Heart right ventricle (tissue), 16 donors: Measurements from ENCODE around the gene GPC5. TPM values are rescaled to one million over a fixed set of nuclear protein-coding genes. Genes with fewer than 3 reads are reported as not detected.

Experiments used
- ATAC-seq, 8 donors: fragments of 200-7000 bp; cut with Tn5 transposase; one replicate each; pipeline ENCODE4 v1.9.1; 2020; ENCODE audit warnings: mild to moderate bottlenecking in 8 of 8, moderate library complexity in 8 of 8, moderate number of reproducible peaks in 1 of 8
- DNase-seq, 2 donors: peaks; one replicate each; pipeline ENCODE4 v3.0.0-alpha.2; 2020
- H3K27ac ChIP-seq, 10 donors: fragments of 200-600 bp; sonication (generic) in 2 of 10; one replicate each; pipeline versions ENCODE4 v1.5.0 to v1.8.0; 2020 to 2022; ENCODE audit warnings: mild to moderate bottlenecking in 3 of 10
- H3K27me3 ChIP-seq, 7 donors: fragments of 200-600 bp; one replicate each; pipeline ENCODE4 v1.8.0; 2021 to 2022; ENCODE audit warnings: mild to moderate bottlenecking in 2 of 7
- H3K36me3 ChIP-seq, 9 donors: fragments of 200-600 bp; sonication (generic) in 1 of 9; one replicate each; pipeline versions ENCODE4 v1.5.0 to v1.8.0; 2020 to 2022; ENCODE audit warnings: mild to moderate bottlenecking in 2 of 9
- H3K4me1 ChIP-seq, 9 donors: fragments of 200-600 bp; sonication (generic) in 1 of 9; one replicate each; pipeline versions ENCODE4 v1.5.0 to v1.8.0; 2020 to 2022; ENCODE audit warnings: mild to moderate bottlenecking in 4 of 9
- H3K4me3 ChIP-seq, 10 donors: fragments of 200-600 bp; sonication (generic) in 2 of 10; one replicate each; pipeline versions ENCODE4 v1.5.0 to v1.8.0; 2020 to 2022; ENCODE audit warnings: mild to moderate bottlenecking in 7 of 10, moderate library complexity in 2 of 10
- H3K9me3 ChIP-seq, 11 donors: fragments of 200-600 bp in 10 of 11; sonication (generic) in 2 of 11; one replicate each; pipeline versions ENCODE4 v1.5.0 to v1.8.0; 2013 to 2022; ENCODE audit warnings: mild to moderate bottlenecking in 2 of 11, control low read depth in 1 of 11, moderate library complexity in 1 of 11
- WGBS, 2 donors: extraction: QIAGEN DNeasy Blood & Tissue Kit; methylation state at CpG; one replicate each; pipeline ENCODE4 v1.1.7; 2013; ENCODE audit warnings: inconsistent platforms in 1 of 2; 5-methylcytosine and 5-hydroxymethylcytosine counted together
- intact Hi-C, 10 donors: fragments of 100-400 bp; cut with DNase I; formaldehyde crosslinking; loops; one replicate each; pipeline versions ENCODE4 v1.11.1 to v1.14.2; 2022
- polyA plus RNA-seq, 2 donors: library from polyadenylated mRNA; stranded (reverse); fragments of 200-250 nt; gene quantifications; one replicate each; pipeline ENCODE4 v1.2.3, GENCODE V29; 2013
- total RNA-seq, 10 donors: library from RNA; stranded (reverse); fragmentation: NEBNext Ultra II Directional in 3 of 10; extraction: Animal tissue kit (Norgen Biotek cat#: 25700) in 3 of 10; gene quantifications; one replicate each; pipeline versions ENCODE4 v1.2.1 to v1.2.4, GENCODE V29; 2021 to 2023
- TF ChIP-seq, protein P1 (sequence below), 9 donors: fragments of 200-600 bp; sonication (generic) in 2 of 9; IDR thresholded peaks; one replicate each; pipeline versions ENCODE4 v1.5.0 to v1.8.0; 2021 to 2022; ENCODE audit warnings: antibody characterized with exemption in 9 of 9, mild to moderate bottlenecking in 5 of 9, moderate library complexity in 1 of 9
- donor health status: Arrhythmogenic right ventricular cardiomyopathy.
- donor health status: ischemic (EF 13 %, LVEDD 7.1; RV severe dilation, severe dysfunction).
- donor health status: healthy with polysubstance abuse.
- donor health status: DM: no; HTN: yes; CAD: no.
- donor health status: DM: no; HTN: no; CAD: no.
- donor health status: ischemic (EF 25% LVEDD 6.9; RV normal size, moderate dysfunction).
- donor health status: ischemic (EF 25% LVEDD 5.7; RV mildly dilated, moderate dysfunction).
- donor health status: healthy.
- donor health status: DM: yes; HTN: yes; CAD: no.
- donor health status: Ischemic cardiomyopathy.
- donor health status: ischemic (EF 35%, LVEDD 5.7; RV mildly dilated, moderate dysfunction).
- donor health status: nonischemic (EF 11% LVEDD 7.7; RV severe dilation, severe dysfunction).
- donor health status: DM: yes; HTN: yes; CAD: no.
- donor health status: PGD.
- donor health status: ischemic (EF 29% LVEDD 5.4; RV normal size, mild dysfunction).
- donor health status: nonischemic (EF 23%, LVEDD 6.1; RV moderate dilation, normal function).

GPC5 gene
- total and polyA plus RNA-seq, 12 donors: 0.01 to 3.5 (median 0.70) TPM; not detected in 1

DNA sequence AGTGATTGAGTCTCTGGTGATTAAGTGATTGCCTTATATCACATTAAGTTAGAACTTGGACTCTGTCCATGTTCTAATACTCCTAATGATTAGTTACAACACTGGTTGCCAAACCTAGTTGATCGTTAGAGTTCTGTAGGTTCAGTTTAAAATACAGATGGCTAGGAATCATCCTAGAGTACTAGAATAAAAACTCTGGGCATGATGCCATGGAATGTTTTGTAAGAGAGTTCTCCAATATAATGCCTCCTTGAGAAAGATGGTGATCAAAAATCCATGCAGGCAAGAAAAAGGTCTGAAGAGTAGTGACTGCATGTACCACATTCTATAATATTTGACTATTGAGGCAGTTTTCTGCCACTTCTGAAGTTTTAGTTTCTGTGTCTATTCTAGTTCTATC lies 176.3 kb downstream of the GPC5 start:
- H3K36me3 ChIP-seq: no peaks in the 10 kb centered on the region
- no peaks in the 10 kb centered on the region for H3K27me3 ChIP-seq
- WGBS, 2 donors: 16 to 36% methylated on average over 1 of the region's 1 CpG
- no peaks in the 10 kb centered on the region for H3K4me1 ChIP-seq
- H3K9me3 ChIP-seq: peaks cover 0 to 11% (median 4%) of the 10 kb centered on the region in 11 donors
- intact Hi-C loops: no loop called here
- DNase-seq (no peak), ATAC-seq (no peak)
- H3K27ac ChIP-seq: no peak overlapping the region
- no peak overlapping the region for H3K4me3 ChIP-seq
- TF ChIP-seq, protein P1, sequence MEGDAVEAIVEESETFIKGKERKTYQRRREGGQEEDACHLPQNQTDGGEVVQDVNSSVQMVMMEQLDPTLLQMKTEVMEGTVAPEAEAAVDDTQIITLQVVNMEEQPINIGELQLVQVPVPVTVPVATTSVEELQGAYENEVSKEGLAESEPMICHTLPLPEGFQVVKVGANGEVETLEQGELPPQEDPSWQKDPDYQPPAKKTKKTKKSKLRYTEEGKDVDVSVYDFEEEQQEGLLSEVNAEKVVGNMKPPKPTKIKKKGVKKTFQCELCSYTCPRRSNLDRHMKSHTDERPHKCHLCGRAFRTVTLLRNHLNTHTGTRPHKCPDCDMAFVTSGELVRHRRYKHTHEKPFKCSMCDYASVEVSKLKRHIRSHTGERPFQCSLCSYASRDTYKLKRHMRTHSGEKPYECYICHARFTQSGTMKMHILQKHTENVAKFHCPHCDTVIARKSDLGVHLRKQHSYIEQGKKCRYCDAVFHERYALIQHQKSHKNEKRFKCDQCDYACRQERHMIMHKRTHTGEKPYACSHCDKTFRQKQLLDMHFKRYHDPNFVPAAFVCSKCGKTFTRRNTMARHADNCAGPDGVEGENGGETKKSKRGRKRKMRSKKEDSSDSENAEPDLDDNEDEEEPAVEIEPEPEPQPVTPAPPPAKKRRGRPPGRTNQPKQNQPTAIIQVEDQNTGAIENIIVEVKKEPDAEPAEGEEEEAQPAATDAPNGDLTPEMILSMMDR (IDR thresholded peaks at IDR 0.05): no peak

DNA sequence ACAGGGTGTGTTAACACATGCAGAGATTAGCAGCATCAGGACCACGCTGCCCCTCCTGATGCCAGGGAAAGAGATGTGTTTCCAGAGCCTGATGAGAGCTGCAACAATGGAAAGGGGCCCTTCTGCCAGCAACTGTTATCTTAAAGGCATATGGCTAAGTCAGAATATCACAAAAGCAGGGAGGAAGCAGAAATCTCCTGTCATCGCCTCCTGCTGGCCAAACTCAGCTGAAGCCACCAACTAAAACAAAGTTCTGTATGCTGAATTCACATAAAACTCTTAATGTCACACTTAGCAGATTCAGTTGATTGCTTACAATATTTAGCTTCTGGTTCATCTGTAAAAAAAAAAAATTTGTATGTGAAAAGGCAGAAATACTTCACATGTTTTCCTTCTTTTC lies 178.2 kb downstream of the GPC5 start:
- H3K4me1 ChIP-seq: no peaks in the 10 kb centered on the region
- no peak overlapping the region for H3K27ac ChIP-seq
- intact Hi-C loops: no loop called here
- TF ChIP-seq, protein P1 (IDR thresholded peaks at IDR 0.05): no peak
- H3K9me3 ChIP-seq: peaks cover 0 to 16% (median 4%) of the 10 kb centered on the region in 11 donors
- DNase-seq (no peak), ATAC-seq (no peak)
- no peaks in the 10 kb centered on the region for H3K27me3 ChIP-seq
- no peak overlapping the region for H3K4me3 ChIP-seq
- no peaks in the 10 kb centered on the region for H3K36me3 ChIP-seq
- WGBS, 2 donors: 24 to 34% methylated on average over 2 of the region's 2 CpGs

DNA sequence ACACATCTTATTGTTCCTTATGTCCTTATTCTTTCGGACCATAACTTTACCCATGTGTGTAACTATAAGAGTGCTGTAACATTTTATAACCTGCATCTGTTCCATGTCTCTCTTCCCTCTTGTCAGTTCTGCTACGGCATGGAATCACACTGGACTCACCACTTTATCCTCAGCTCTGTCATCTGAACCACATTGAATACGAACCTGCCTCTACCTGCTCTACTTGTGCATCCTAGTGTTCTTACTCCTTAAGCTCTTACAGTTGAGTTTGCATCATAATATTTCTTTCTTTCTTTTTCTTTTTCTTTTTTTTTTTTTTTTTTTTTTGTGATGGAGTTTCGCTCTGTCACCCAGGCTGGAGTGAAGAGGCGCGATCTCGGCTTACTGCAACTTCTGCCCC lies 180.9 kb downstream of the GPC5 start:
- no peak overlapping the region for H3K27ac ChIP-seq
- intact Hi-C loops: no loop called here
- H3K9me3 ChIP-seq: peaks cover 0 to 16% (median 4%) of the 10 kb centered on the region in 11 donors
- ATAC-seq: no peak
- no peak overlapping the region for H3K4me3 ChIP-seq
- TF ChIP-seq, protein P1 (IDR thresholded peaks at IDR 0.05): no peak
- no peaks in the 10 kb centered on the region for H3K36me3 ChIP-seq
- WGBS, 2 donors: 81 to 85% methylated on average over 7 of the region's 7 CpGs
- DNase-seq: no peak
- H3K27me3 ChIP-seq: no peaks in the 10 kb centered on the region
- H3K4me1 ChIP-seq: no peaks in the 10 kb centered on the region

DNA sequence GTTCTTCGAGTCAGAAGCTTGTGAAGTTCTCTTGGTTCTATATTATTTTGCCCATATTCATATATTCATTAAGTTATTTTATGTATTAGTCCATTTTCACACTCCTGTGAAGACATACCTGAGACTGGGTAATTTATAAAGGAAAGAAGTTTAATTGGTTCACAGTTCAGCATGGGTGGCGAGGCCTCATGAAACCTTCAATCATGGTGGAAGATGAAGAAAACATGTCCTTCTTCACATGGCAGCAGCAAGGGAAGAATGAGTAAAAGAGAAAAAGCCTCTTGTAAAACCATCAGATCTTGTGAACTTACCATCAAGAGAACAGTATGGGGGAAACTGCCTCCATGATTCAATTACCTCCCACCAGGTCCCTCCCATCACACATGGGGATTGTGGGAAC lies 182.3 kb downstream of the GPC5 start:
- TF ChIP-seq, protein P1 (IDR thresholded peaks at IDR 0.05): no peak
- Histone ChIP-seq H3K4me3 (no peak overlapping the region), H3K4me1 (no peaks in the 10 kb centered on the region), H3K27ac (no peak overlapping the region), H3K36me3 (no peaks in the 10 kb centered on the region), H3K9me3 (peaks cover 0 to 16% (median 4%) of the 10 kb centered on the region in 11 donors), H3K27me3 (no peaks in the 10 kb centered on the region)
- intact Hi-C loops: no loop called here
- ATAC-seq (no peak), DNase-seq (no peak)
- 72 to 86% methylated on average over 2 of the region's 2 CpGs for WGBS, 2 donors
